Osteoblast (primary cell): ENCODE data around the gene RHBDD1. TPM values are rescaled to one million over a fixed set of nuclear protein-coding genes. Genes with fewer than 3 reads are reported as not detected.

Source experiments
- DNase-seq: peaks from one replicate; pipeline ENCODE4 v3.0.0; 2011; ENCODE audit warnings: low spot score, mixed read lengths; ENCODE audit not compliant: insufficient read length; ENCODE audit errors: missing footprints
- H2AFZ ChIP-seq: 2 replicates; pipeline ENCODE4 v1.6.0; 2011; ENCODE audit warnings: mild to moderate bottlenecking, low read length
- H3K27ac ChIP-seq: 2 replicates; pipeline ENCODE4 v1.5.1; 2011; ENCODE audit warnings: mild to moderate bottlenecking, low read depth, low read length, moderate library complexity
- H3K27me3 ChIP-seq: 2 replicates; pipeline ENCODE4 v1.6.0; 2012; ENCODE audit warnings: mild to moderate bottlenecking, control low read depth, inconsistent platforms, low read length, moderate library complexity; ENCODE audit not compliant: insufficient read depth
- H3K36me3 ChIP-seq: 2 replicates; pipeline ENCODE4 v1.5.1; 2011; ENCODE audit warnings: mild to moderate bottlenecking, low read length, control low read depth, moderate library complexity; ENCODE audit not compliant: insufficient read depth
- H3K4me1 ChIP-seq: 2 replicates; pipeline ENCODE4 v1.5.1; 2011; ENCODE audit warnings: mild to moderate bottlenecking, low read length, control low read depth, moderate library complexity; ENCODE audit not compliant: insufficient read depth
- H3K4me2 ChIP-seq: 2 replicates; pipeline ENCODE4 v1.6.0; 2011; ENCODE audit warnings: mild to moderate bottlenecking, low read length; ENCODE audit not compliant: insufficient read depth
- H3K4me3 ChIP-seq: fragments of 200-600 bp; sonication (generic); 3 replicates; pipeline ENCODE4 v1.5.1; 2012; ENCODE audit warnings: mild to moderate bottlenecking, low read length, inconsistent platforms; ENCODE audit not compliant: insufficient read depth
- H3K79me2 ChIP-seq: 2 replicates; pipeline ENCODE4 v1.6.0; 2012; ENCODE audit warnings: mild to moderate bottlenecking, low read length, control low read depth, inconsistent platforms; ENCODE audit not compliant: insufficient read depth
- H3K9me3 ChIP-seq: 2 replicates; pipeline ENCODE4 v1.5.1; 2011; ENCODE audit warnings: low read depth, low read length, control low read depth
- H4K20me1 ChIP-seq: 2 replicates; pipeline ENCODE4 v1.6.0; 2012; ENCODE audit warnings: mild to moderate bottlenecking, low read length, control low read depth; ENCODE audit not compliant: insufficient read depth
- CTCF ChIP-seq: IDR thresholded peaks from 2 replicates; pipeline ENCODE4 v1.5.1; 2011; ENCODE audit warnings: mild to moderate bottlenecking, low read depth, low read length, moderate library complexity; ENCODE audit errors: extremely low read depth
- total RNA-seq: library from RNA; depleted of rRNA; stranded (reverse); fragments of >200 nt; gene quantifications from 2 replicates; pipeline ENCODE4 v1.2.3, GENCODE V29; 2012

RHBDD1 gene
- total RNA-seq, 1 donor: 25.3 TPM

- no peaks in the 10 kb centered on the region for H3K79me2 ChIP-seq
- H2AFZ ChIP-seq: no peak overlapping the region
- no peaks in the 10 kb centered on the region for H3K27me3 ChIP-seq
- H3K4me1 ChIP-seq: peaks cover 2% of the 10 kb centered on the region
- no peaks in the 10 kb centered on the region for H3K36me3 ChIP-seq
- H3K4me2 ChIP-seq: no peak overlapping the region
- TF ChIP-seq CTCF: no peak
- no peaks in the 10 kb centered on the region for H3K9me3 ChIP-seq
- no peak overlapping the region for H3K27ac ChIP-seq
- H4K20me1 ChIP-seq: no peaks in the 10 kb centered on the region
- H3K4me3 ChIP-seq: no peak overlapping the region
- no peak for DNase-seq
Measured at GRCh38 chr2:226882606-226883005, 46.8 kb downstream of the RHBDD1 start.

- Histone ChIP-seq H3K4me1 (peaks cover 10% of the 10 kb centered on the region), H3K4me2 (no peak overlapping the region), H3K9me3 (no peaks in the 10 kb centered on the region), H4K20me1 (no peaks in the 10 kb centered on the region), H3K4me3 (no peak overlapping the region), H3K27me3 (no peaks in the 10 kb centered on the region), H3K27ac (no peak overlapping the region), H2AFZ (no peak overlapping the region), H3K36me3 (no peaks in the 10 kb centered on the region), H3K79me2 (no peaks in the 10 kb centered on the region)
- no peak for TF ChIP-seq CTCF
- DNase-seq: no peak
Measured at GRCh38 chr2:226883296-226883795, 47.5 kb downstream of the RHBDD1 start.

- H3K79me2 ChIP-seq: no peaks in the 10 kb centered on the region
- H3K4me1 ChIP-seq: peaks cover 18% of the 10 kb centered on the region
- no peak overlapping the region for H3K4me2 ChIP-seq
- H2AFZ ChIP-seq: no peak overlapping the region
- H3K36me3 ChIP-seq: no peaks in the 10 kb centered on the region
- H4K20me1 ChIP-seq: no peaks in the 10 kb centered on the region
- TF ChIP-seq CTCF: no peak
- no peaks in the 10 kb centered on the region for H3K27me3 ChIP-seq
- no peak overlapping the region for H3K4me3 ChIP-seq
- DNase-seq: no peak
- no peak overlapping the region for H3K27ac ChIP-seq
- no peaks in the 10 kb centered on the region for H3K9me3 ChIP-seq
Measured at GRCh38 chr2:226884166-226884565, 48.3 kb downstream of the RHBDD1 start.

GRCh38 chr2:226885769-226886435 is 50.0 kb downstream of the RHBDD1 start:
- no peak for DNase-seq
- H3K9me3 ChIP-seq: no peaks in the 10 kb centered on the region
- no peaks in the 10 kb centered on the region for H4K20me1 ChIP-seq
- H3K4me2 ChIP-seq: no peak overlapping the region
- H3K4me3 ChIP-seq: no peak overlapping the region
- peaks cover 19% of the 10 kb centered on the region for H3K4me1 ChIP-seq
- no peak overlapping the region for H3K27ac ChIP-seq
- no peak overlapping the region for H2AFZ ChIP-seq
- H3K27me3 ChIP-seq: no peaks in the 10 kb centered on the region
- no peak for TF ChIP-seq CTCF
- no peaks in the 10 kb centered on the region for H3K79me2 ChIP-seq
- no peaks in the 10 kb centered on the region for H3K36me3 ChIP-seq
